HG03159 (cell line): ENCODE data around the gene CEBPE.

Experiments
- ATAC-seq: cut with Tn5 transposase; IDR thresholded peaks from one replicate; pipeline ENCODE4 v1.9.1; 2021; ENCODE audit warnings: mild to moderate bottlenecking, moderate library complexity; ENCODE audit not compliant: unreplicated experiment

CEBPE gene

GRCh38 chr14:23104591-23105347, 14.3 kb downstream of the CEBPE start, which contains the start of gene CIROP:
Gene CIROP (minus strand): TSS chr14:23104989. CDS start chr14:23104920, 69 bp downstream.
- ATAC-seq: no peak

- ATAC-seq: no peak
Observed at GRCh38 chr14:23104070-23104590, 14.9 kb downstream of the CEBPE start.

GRCh38 chr14:23103581-23103980, 15.5 kb downstream of the CEBPE start:
- no peak for ATAC-seq

GRCh38 chr14:23102801-23103200, 16.3 kb downstream of the CEBPE start:
- no peak for ATAC-seq

GRCh38 chr14:23101986-23102625, 16.9 kb downstream of the CEBPE start:
- ATAC-seq: no peak

GRCh38 chr14:23101213-23101970, 17.7 kb downstream of the CEBPE start:
- no peak for ATAC-seq

GRCh38 chr14:23099212-23099861, 19.7 kb downstream of the CEBPE start:
- ATAC-seq: no peak

- no peak for ATAC-seq
Observed at GRCh38 chr14:23097786-23098185, 21.3 kb downstream of the CEBPE start.

- ATAC-seq: peak; percentile 90
Observed at GRCh38 chr14:23095196-23096108, 23.6 kb downstream of the CEBPE start, which contains the start of gene C14orf119. Gene C14orf119 (plus strand): TSS chr14:23095505. CDS start chr14:23097659, 2,154 bp downstream.

- peak; percentile 40 for ATAC-seq
Observed at GRCh38 chr14:23094666-23095195, 24.3 kb downstream of the CEBPE start, which contains the start of gene ACIN1. Gene ACIN1 (minus strand): TSS chr14:23095136. CDS start chr14:23095112, 24 bp downstream.

- ATAC-seq: no peak
Observed at GRCh38 chr14:23093991-23094665, 24.9 kb downstream of the CEBPE start.

- no peak for ATAC-seq
Observed at GRCh38 chr14:23093526-23093925, 25.5 kb downstream of the CEBPE start.

- ATAC-seq: no peak
Observed at GRCh38 chr14:23093104-23093503, 26.0 kb downstream of the CEBPE start.

- no peak for ATAC-seq
Observed at GRCh38 chr14:23091294-23092225, 27.5 kb downstream of the CEBPE start.

- ATAC-seq: no peak
Observed at GRCh38 chr14:23090254-23090636, 28.8 kb downstream of the CEBPE start.

- no peak for ATAC-seq
Observed at GRCh38 chr14:23089498-23090253, 29.4 kb downstream of the CEBPE start.

GRCh38 chr14:23086565-23086964, 32.5 kb downstream of the CEBPE start:
- ATAC-seq: no peak
